Activated CD4-positive, alpha-beta memory T cell treated with anti-CD3 and anti-CD28 coated beads for 36 hours (primary cell): ENCODE measurements around the gene ACSL6. TPM values are rescaled to one million over a fixed set of nuclear protein-coding genes. Genes with fewer than 3 reads are reported as not detected.
A peak's percentile ranks its signal among the peaks of the same experiment; 100 is the strongest.
"Not testable (repeated sequence)": the region's sequence is repeated elsewhere in the genome, so short reads cannot be mapped to it uniquely, and the experiment has no call there.

Source experiments
- CTCF ChIA-PET: fragments of 350-600 bp; sonication (Branson Sonifier 250); formaldehyde crosslinking; loops from one replicate; lab custom pipeline; 2021; ENCODE audit warnings: antibody characterized with exemption, inconsistent platforms; lab: Charles Lee
- POLR2A ChIA-PET: fragments of 350-600 bp; sonication (Branson Sonifier 250); formaldehyde crosslinking; loops from one replicate; lab custom pipeline; 2021; ENCODE audit warnings: antibody characterized with exemption; lab: Charles Lee
- DNase-seq: peaks from one replicate; pipeline ENCODE4 v3.0.0-alpha.2; 2020
- H3K27ac Mint-ChIP-seq: one replicate; pipeline ENCODE4 v1.8.0; 2021; ENCODE audit warnings: mixed read lengths
- H3K27me3 Mint-ChIP-seq: one replicate; pipeline ENCODE4 v1.8.0; 2021; ENCODE audit warnings: mixed read lengths
- H3K36me3 Mint-ChIP-seq: one replicate; pipeline ENCODE4 v1.8.0; 2021; ENCODE audit warnings: mixed read lengths
- H3K4me1 Mint-ChIP-seq: one replicate; pipeline ENCODE4 v1.8.0; 2021; ENCODE audit warnings: low read depth, mixed read lengths
- H3K4me3 Mint-ChIP-seq: one replicate; pipeline ENCODE4 v1.8.0; 2021; ENCODE audit warnings: mild to moderate bottlenecking, mixed read lengths
- H3K9me3 Mint-ChIP-seq: one replicate; pipeline ENCODE4 v1.8.0; 2021; ENCODE audit warnings: mixed read lengths
- intact Hi-C: fragments of 100-400 bp; cut with micrococcal nuclease; formaldehyde crosslinking; loops from one replicate; pipeline ENCODE4 v1.15.1; 2023
- total RNA-seq, 2 experiments: library from RNA; stranded (reverse); gene quantifications; one replicate each; pipeline ENCODE4 v1.2.3, GENCODE V29; 2021

Gene ACSL6
- total RNA-seq, 2 experiments from 2014 or later, result 5.6 to 6.0 TPM

GRCh38 chr5:131939690-131940345 is 71.6 kb downstream of the ACSL6 start:
- no peak overlapping the region for H3K4me3 Mint-ChIP-seq
- ChIA-PET POLR2A (no interaction called here), CTCF (no interaction called here)
- no peaks in the 10 kb centered on the region for H3K4me1 Mint-ChIP-seq
- no peak for DNase-seq
- intact Hi-C loops, result no loop called here
- H3K9me3 Mint-ChIP-seq, result no peaks in the 10 kb centered on the region
- no peaks in the 10 kb centered on the region for H3K36me3 Mint-ChIP-seq
- H3K27me3 Mint-ChIP-seq, result no peaks in the 10 kb centered on the region
- H3K27ac Mint-ChIP-seq, result no peak overlapping the region

DNA sequence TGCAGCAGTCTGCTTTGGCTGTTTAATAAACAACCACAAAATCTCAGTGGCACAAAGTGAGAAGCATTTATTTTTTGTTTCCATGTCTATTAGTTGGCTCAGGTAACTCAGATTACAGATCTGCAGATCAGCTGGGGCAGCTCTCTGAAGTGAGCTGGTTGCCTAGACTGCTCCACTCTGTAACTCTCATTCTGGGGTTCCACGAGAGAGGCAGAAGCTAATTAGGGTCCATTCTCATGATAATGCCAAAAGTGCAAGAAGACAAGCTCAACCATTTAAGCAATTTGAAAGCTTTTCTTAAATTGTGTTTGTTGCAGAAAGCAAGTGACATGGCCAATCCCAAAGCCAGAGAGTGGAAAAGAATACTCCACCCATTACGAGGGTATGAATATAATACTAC is 79.2 kb downstream of the ACSL6 start:
- CTCF ChIA-PET, result no interaction called here
- H3K4me3 Mint-ChIP-seq, result no peak overlapping the region
- H3K9me3 Mint-ChIP-seq, result peaks cover 31% of the 10 kb centered on the region
- peaks cover 15% of the 10 kb centered on the region for H3K36me3 Mint-ChIP-seq
- no peak overlapping the region for H3K27ac Mint-ChIP-seq
- intact Hi-C loops, result no loop called here
- H3K4me1 Mint-ChIP-seq, result no peaks in the 10 kb centered on the region
- no peaks in the 10 kb centered on the region for H3K27me3 Mint-ChIP-seq
- no peak for DNase-seq
- POLR2A ChIA-PET, result no interaction called here

GRCh38 chr5:131928957-131929356 is 82.5 kb downstream of the ACSL6 start:
- POLR2A ChIA-PET, result no interaction called here
- Mint-ChIP-seq H3K27me3 (no peaks in the 10 kb centered on the region), H3K36me3 (peaks cover 24% of the 10 kb centered on the region), H3K27ac (no peak overlapping the region), H3K9me3 (peaks cover 48% of the 10 kb centered on the region), H3K4me3 (no peak overlapping the region), H3K4me1 (no peaks in the 10 kb centered on the region)
- intact Hi-C loops, result no loop called here
- DNase-seq, result no peak
- CTCF ChIA-PET, result no interaction called here

- H3K4me3 Mint-ChIP-seq, result no peak overlapping the region
- intact Hi-C loops, result no loop called here
- ChIA-PET CTCF (no interaction called here), POLR2A (no interaction called here)
- peaks cover 19% of the 10 kb centered on the region for H3K36me3 Mint-ChIP-seq
- H3K27ac Mint-ChIP-seq, result no peak overlapping the region
- H3K27me3 Mint-ChIP-seq, result no peaks in the 10 kb centered on the region
- DNase-seq, result no peak
- H3K4me1 Mint-ChIP-seq, result no peaks in the 10 kb centered on the region
- H3K9me3 Mint-ChIP-seq, result peaks cover 48% of the 10 kb centered on the region
These were observed 85.3 kb downstream of the ACSL6 start for GRCh38 chr5:131926168-131926567.

GRCh38 chr5:131916481-131916880 is 95.0 kb downstream of the ACSL6 start:
- Mint-ChIP-seq H3K4me3 (no peak overlapping the region), H3K4me1 (no peaks in the 10 kb centered on the region), H3K27ac (no peak overlapping the region), H3K9me3 (no peaks in the 10 kb centered on the region), H3K27me3 (no peaks in the 10 kb centered on the region), H3K36me3 (peaks cover 2% of the 10 kb centered on the region)
- DNase-seq, result no peak
- intact Hi-C loops, result no loop called here
- ChIA-PET CTCF (no interaction called here), POLR2A (no interaction called here)

DNA sequence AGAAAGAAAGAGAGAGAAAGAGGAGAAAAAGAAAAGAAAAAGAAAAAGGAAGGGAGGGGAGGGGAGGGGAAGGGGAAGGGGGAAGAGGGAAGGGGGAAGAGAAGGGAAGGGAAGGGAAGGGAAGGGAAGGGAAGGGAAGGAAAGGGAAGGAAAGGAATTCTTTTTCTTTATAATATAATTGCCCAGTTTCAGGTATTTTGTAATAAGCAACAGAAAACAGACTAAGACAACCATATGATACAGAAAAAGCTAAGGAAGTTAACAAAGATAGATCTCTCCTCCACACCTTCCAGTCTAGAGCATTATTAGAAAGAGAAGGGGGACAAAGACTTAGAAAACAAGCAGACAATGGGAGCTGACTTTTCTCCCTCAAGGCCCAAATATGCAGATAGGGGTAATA is 97.0 kb downstream of the ACSL6 start:
- Mint-ChIP-seq H3K36me3 (peaks cover 2% of the 10 kb centered on the region), H3K27me3 (no peaks in the 10 kb centered on the region), H3K9me3 (peaks cover 6% of the 10 kb centered on the region), H3K4me3 (no peak overlapping the region), H3K4me1 (no peaks in the 10 kb centered on the region), H3K27ac (no peak overlapping the region)
- ChIA-PET CTCF (no interaction called here), POLR2A (no interaction called here)
- no peak for DNase-seq
- intact Hi-C loops, result no loop called here

- no peak overlapping the region for H3K27ac Mint-ChIP-seq
- no peaks in the 10 kb centered on the region for H3K4me1 Mint-ChIP-seq
- intact Hi-C loops, result no loop called here
These were observed 97.9 kb downstream of the ACSL6 start for GRCh38 chr5:131913603-131914002.

DNA sequence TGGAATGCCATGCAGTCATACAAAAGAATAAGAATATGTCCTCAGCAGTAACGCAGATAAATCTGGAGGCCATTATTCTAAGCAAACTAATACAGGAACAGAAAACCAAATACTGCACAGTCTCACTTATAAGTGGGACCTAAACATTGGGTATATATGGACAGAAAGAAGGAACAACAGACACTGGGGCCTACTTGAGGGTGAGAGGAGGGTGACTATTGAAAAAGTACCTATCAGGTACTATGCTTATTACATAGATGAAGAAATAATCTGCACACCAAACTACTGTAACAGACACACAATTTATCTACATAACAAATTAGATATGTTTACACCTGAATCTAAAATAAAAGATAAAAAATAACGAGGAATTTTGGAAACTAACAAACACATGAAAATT is 104.8 kb downstream of the ACSL6 start:
- ChIA-PET POLR2A (interaction anchor here (0.7 kb wide), 1 partner anchor 271 kb away, joined by 3 read pairs; no protein-coding TSS in a partner anchor), CTCF (no interaction called here)
- Mint-ChIP-seq H3K27ac (no peak overlapping the region), H3K27me3 (no peaks in the 10 kb centered on the region), H3K4me3 (no peak overlapping the region), H3K9me3 (peaks cover 67% of the 10 kb centered on the region), H3K4me1 (peaks cover 20% of the 10 kb centered on the region), H3K36me3 (peaks cover 43% of the 10 kb centered on the region)
- DNase-seq, result no peak
- intact Hi-C loops, result no loop called here

More at GRCh38 chr5:131913603-131914002, 97.9 kb downstream of the ACSL6 start:
- CTCF ChIA-PET, result interaction anchor here (2.1 kb wide), 1 partner anchor 94 kb away, joined by 5 read pairs; no protein-coding TSS in a partner anchor
- POLR2A ChIA-PET, result no interaction called here
- no peak for DNase-seq
- no peaks in the 10 kb centered on the region for H3K27me3 Mint-ChIP-seq
- H3K36me3 Mint-ChIP-seq, result peaks cover 8% of the 10 kb centered on the region
- H3K9me3 Mint-ChIP-seq, result peaks cover 12% of the 10 kb centered on the region
- H3K4me3 Mint-ChIP-seq, result no peak overlapping the region

GRCh38 chr5:131902266-131902665 is 109.2 kb downstream of the ACSL6 start:
- POLR2A ChIA-PET, DNase-seq, H3K27me3 Mint-ChIP-seq, intact Hi-C loops, CTCF ChIA-PET, H3K4me3 Mint-ChIP-seq: not testable (repeated sequence)
- H3K4me1 Mint-ChIP-seq, result peaks cover 22% of the 10 kb centered on the region
- H3K36me3 Mint-ChIP-seq, result peaks cover 49% of the 10 kb centered on the region
- H3K27ac Mint-ChIP-seq, result peak overlapping the region; percentile 20
- H3K9me3 Mint-ChIP-seq, result peaks cover 69% of the 10 kb centered on the region

Other genes with a start within 250 kb of the ACSL6 start
- 10 to 100 TPM; 14.0 to 15.9 TPM for gene FNIP1, start 214.6 kb downstream of the ACSL6 start, total RNA-seq
- gene MEIKIN, start 66.0 kb downstream of the ACSL6 start, total RNA-seq, result 1 to 10 TPM in 1 of 2 experiments, under 1 TPM in 1; 0.93 to 2.1 TPM
- 10 to 100 TPM; 23.1 to 23.3 TPM for gene IL3, start 49.0 kb upstream of the ACSL6 start, total RNA-seq
- 100 to 1,000 TPM; 125 to 128 TPM for gene CSF2, start 62.1 kb upstream of the ACSL6 start, total RNA-seq
- 1 to 10 TPM; 6.0 to 6.1 TPM for gene P4HA2, start 216.2 kb upstream of the ACSL6 start, total RNA-seq
- not detected for gene PDLIM4, start 246.0 kb upstream of the ACSL6 start, total RNA-seq